Smooth muscle cell of the brain vasculature (primary cell): ENCODE results near the gene FAF1.
"Not testable (repeated sequence)": the region's sequence is repeated elsewhere in the genome, so short reads cannot be mapped to it uniquely, and the experiment has no call there.

Experiments
- DNase-seq: peaks from one replicate; pipeline ENCODE4 v3.0.0-alpha.2; 2012; ENCODE audit warnings: low read depth, low spot score

The FAF1 gene

GRCh38 chr1:50851034-50851433 is 109.0 kb downstream of the FAF1 start:
- no peak for DNase-seq

GRCh38 chr1:50847303-50847702 is 112.8 kb downstream of the FAF1 start:
- DNase-seq = no peak

GRCh38 chr1:50846224-50846839 is 113.7 kb downstream of the FAF1 start:
- no peak for DNase-seq

- no peak for DNase-seq
Measured at GRCh38 chr1:50841791-50842387, 118.2 kb downstream of the FAF1 start.

- DNase-seq = no peak
Measured at GRCh38 chr1:50836117-50836516, 124.0 kb downstream of the FAF1 start.

GRCh38 chr1:50833216-50833615 is 126.9 kb downstream of the FAF1 start:
- DNase-seq = no peak

GRCh38 chr1:50832167-50832566 is 127.9 kb downstream of the FAF1 start:
- no peak for DNase-seq

- DNase-seq = no peak
Measured at GRCh38 chr1:50831300-50832061, 128.6 kb downstream of the FAF1 start.

GRCh38 chr1:50830621-50831020 is 129.4 kb downstream of the FAF1 start:
- DNase-seq = no peak

GRCh38 chr1:50829014-50829958 is 130.8 kb downstream of the FAF1 start:
- no peak for DNase-seq

GRCh38 chr1:50827546-50827945 is 132.5 kb downstream of the FAF1 start:
- DNase-seq = no peak

- DNase-seq = not testable (repeated sequence)
Measured at GRCh38 chr1:50826792-50827191, 133.3 kb downstream of the FAF1 start.

- DNase-seq = no peak
Measured at GRCh38 chr1:50822035-50822776, 137.9 kb downstream of the FAF1 start.

- DNase-seq = no peak
Measured at GRCh38 chr1:50820545-50820944, 139.5 kb downstream of the FAF1 start.

GRCh38 chr1:50812346-50812745 is 147.7 kb downstream of the FAF1 start:
- DNase-seq = no peak

- DNase-seq = no peak
Measured at GRCh38 chr1:50808296-50808695, 151.8 kb downstream of the FAF1 start.

GRCh38 chr1:50796272-50796671 is 163.8 kb downstream of the FAF1 start:
- no peak for DNase-seq

- DNase-seq = no peak
Measured at GRCh38 chr1:50793521-50793920, 166.5 kb downstream of the FAF1 start.

- DNase-seq = no peak
Measured at GRCh38 chr1:50787266-50787665, 172.8 kb downstream of the FAF1 start.

- DNase-seq = no peak
Measured at GRCh38 chr1:50783286-50783685, 176.8 kb downstream of the FAF1 start.

GRCh38 chr1:50780797-50781196 is 179.3 kb downstream of the FAF1 start:
- DNase-seq = no peak
